ENCODE measurements around the gene NPIPA8. TPM values are rescaled to one million over a fixed set of nuclear protein-coding genes. Genes with fewer than 3 reads are reported as not detected.
"Not testable (repeated sequence)": the region's sequence is repeated elsewhere in the genome, so short reads cannot be mapped to it uniquely, and the experiment has no call there.

Gene NPIPA8
- total RNA-seq, 1 experiment from 2014 or later: not detected

GRCh38 chr16:18293337-18293956, 43.1 kb downstream of the NPIPA8 start:
- in situ Hi-C loops (cut with HindIII; ENCODE audit: low pct_unique_long_range_greater_than_20kb, low sequenced_read_pairs): not testable (repeated sequence)

DNA sequence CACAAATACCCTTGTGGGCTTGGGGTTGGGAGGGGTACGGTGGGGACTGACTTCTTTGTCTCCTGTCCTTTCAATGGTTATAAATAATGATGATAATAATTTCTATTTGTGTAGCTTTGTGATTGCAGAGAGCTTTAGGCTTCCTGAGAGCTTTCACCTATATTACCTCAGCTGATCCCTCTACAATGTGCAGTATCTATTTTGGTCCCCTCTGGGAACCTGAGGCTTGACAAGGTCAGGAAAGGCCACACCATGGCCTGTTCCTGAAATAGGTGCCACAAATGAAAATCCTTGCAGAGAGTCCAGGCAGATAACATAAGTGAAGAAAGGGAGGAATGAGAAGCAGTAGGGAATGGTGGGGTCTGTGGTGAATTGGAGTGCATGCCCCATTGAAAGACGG, 45.6 kb downstream of the NPIPA8 start:
- DNase-seq (ENCODE audit: low read depth, low spot score); in situ Hi-C loops (cut with HindIII; ENCODE audit: low pct_unique_long_range_greater_than_20kb, low sequenced_read_pairs): not testable (repeated sequence)

More at GRCh38 chr16:18293337-18293956, 43.1 kb downstream of the NPIPA8 start:
- not testable (repeated sequence) for DNase-seq (ENCODE audit: low read depth, low spot score)

GRCh38 chr16:18286342-18286741, 50.2 kb downstream of the NPIPA8 start:
- in situ Hi-C loops (cut with HindIII; ENCODE audit: low pct_unique_long_range_greater_than_20kb, low sequenced_read_pairs); DNase-seq (ENCODE audit: low read depth, low spot score): not testable (repeated sequence)

DNA sequence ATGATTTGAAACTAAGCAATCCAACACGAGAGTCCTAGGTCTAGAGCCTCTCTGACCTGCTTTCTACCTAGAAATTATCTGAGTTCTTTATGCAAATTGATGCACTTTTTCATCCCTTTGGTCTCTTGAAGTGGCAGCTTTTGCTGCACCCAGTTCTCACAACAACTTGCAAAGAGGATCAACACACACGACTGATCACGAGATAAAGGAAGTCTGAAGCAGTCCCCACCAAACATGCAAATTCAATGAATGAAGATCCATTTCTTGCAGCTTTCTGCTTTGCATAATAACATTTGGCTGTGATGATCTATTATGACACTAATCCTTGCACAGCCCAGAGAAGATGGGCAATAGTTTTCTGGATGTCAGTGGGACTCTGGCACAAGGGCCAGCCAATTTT, 56.2 kb downstream of the NPIPA8 start:
- in situ Hi-C loops (cut with HindIII; ENCODE audit: low pct_unique_long_range_greater_than_20kb, low sequenced_read_pairs): not testable (repeated sequence)

GRCh38 chr16:18276756-18277155, 59.8 kb downstream of the NPIPA8 start:
- in situ Hi-C loops (cut with HindIII; ENCODE audit: low pct_unique_long_range_greater_than_20kb, low sequenced_read_pairs); DNase-seq (ENCODE audit: low read depth, low spot score): not testable (repeated sequence)

More for the DNA sequence above, 56.2 kb downstream of the NPIPA8 start:
- DNase-seq (ENCODE audit: low read depth, low spot score): not testable (repeated sequence)

DNA sequence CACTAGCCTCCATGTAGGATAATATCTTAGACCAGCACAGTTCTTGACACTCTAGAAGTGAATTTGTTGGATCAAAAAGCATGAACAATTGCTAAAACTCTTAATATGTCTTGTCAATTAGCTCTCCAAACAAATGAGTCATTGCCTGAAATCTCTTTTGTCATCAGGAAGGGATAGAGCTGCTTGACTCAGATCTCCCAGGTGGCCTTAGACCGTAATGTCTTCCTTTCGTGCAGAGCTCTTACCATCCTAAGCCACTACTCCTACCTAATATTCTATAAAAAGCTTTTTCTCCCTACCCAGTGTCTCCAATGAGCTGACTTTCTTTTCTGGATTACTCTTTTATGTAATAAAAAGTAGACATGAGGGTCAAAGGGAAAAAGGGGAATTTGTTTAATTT, 66.4 kb downstream of the NPIPA8 start:
- in situ Hi-C loops (cut with HindIII; ENCODE audit: low pct_unique_long_range_greater_than_20kb, low sequenced_read_pairs); DNase-seq (ENCODE audit: low read depth, low spot score): not testable (repeated sequence)

Small RNAs within 50 kb of the gene (small RNA-seq; reads per million reads assigned to genes)
- gene AC126755.6: 0 reads per million in 2 experiments
- 0 reads per million in 2 experiments for gene MIR6511A4
- 0 reads per million in 2 experiments for gene MIR6770-3

Other genes starting within 250 kb of the NPIPA8 start
- 101 and 110 TPM in 2 replicates for gene NOMO2, start 225.4 kb upstream of the NPIPA8 start, total RNA-seq (2014; rRNA removed; shearing (Covaris generic))